Fibroblast of skin of left biceps (primary cell): ENCODE results near the gene GFI1B.
"Not testable (repeated sequence)": the region's sequence is repeated elsewhere in the genome, so short reads cannot be mapped to it uniquely, and the experiment has no call there.

Experiments
- DNase-seq, 2 experiments: peaks; one replicate each; pipeline ENCODE4 v3.0.0-alpha.2; 2013; ENCODE audit warnings: low read depth in 2 of 2

The GFI1B gene

GRCh38 chr9:132967908-132968307 lies 10.6 kb upstream of the GFI1B start:
- not testable (repeated sequence) for DNase-seq

DNA sequence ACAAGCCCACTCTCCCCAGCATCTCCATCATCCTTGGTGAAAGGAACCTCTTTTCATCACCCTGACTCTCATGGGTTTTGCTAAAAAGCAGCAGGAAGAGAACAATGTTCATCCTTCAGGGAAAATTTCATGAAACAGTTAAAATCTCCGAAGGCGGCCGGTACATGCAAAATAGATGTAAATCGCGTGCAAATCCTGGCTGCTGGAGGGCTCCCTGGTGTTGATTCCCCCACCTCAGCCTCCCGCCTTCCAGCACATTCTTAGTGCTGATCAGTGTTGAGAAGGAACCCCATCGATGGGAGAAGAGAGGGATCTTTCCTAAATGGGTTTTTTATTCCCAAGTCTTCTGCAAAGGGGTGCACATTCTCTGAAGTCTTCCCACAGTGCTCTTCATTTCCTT lies 8.7 kb upstream of the GFI1B start:
- DNase-seq = no peak

DNA sequence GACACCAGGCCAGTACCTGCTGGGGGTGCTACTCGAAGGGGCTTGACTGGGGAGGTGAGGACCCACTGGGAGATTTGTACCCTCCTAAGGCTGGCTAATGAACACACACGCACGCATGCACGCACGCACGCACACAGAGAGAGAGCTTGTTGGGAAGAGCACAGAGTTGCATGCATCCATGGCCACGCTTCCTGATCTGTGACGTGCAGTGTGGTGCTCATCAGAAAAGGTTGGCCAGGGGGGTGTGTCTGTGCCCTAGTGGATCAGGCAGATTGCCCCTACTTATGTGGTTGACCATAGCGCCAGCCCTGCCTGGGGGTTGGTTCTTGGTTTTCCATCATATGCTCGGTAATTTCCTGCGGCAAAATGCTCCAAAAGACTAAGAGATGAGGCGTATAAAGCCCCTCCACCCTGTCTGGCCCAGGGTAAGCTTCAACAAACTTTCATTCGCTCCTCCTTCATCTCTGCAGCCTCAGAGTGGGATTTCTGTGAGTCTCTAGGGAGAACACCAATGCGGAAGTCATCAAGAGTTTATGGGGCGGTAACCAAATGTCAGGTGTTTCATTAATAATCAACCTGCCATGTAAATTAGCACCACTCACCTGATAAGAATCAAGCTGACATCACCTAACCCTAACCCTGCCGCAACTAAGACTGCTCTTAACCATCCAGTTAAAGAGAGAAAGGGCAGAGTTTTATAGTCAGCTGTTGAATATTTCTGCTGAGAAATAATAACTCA lies 8.0 kb upstream of the GFI1B start:
- DNase-seq = no peak

- no peak for DNase-seq
Observed at GRCh38 chr9:132973166-132973565, 5.3 kb upstream of the GFI1B start.

GRCh38 chr9:132973713-132974112 lies 4.8 kb upstream of the GFI1B start:
- no peak for DNase-seq

DNA sequence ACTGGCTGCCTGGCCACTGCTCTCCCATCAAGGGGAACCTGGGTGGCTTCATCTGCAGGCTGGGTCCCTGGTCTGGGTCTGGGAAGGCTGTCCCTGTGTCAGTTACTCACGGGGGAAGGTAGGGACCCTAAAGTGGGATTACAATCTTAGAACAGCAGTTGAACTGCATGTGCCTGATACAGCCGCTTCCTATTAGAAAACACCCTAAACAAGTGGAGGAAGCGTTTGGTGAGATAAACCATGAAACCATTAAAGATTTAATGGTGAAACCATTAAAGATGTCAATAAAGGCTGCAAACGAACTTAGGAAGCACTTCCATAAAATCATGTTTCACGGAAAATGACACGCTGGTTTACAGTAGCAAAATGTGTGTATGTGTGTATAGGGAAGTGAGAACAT lies 2.5 kb upstream of the GFI1B start:
- no peak for DNase-seq

DNA sequence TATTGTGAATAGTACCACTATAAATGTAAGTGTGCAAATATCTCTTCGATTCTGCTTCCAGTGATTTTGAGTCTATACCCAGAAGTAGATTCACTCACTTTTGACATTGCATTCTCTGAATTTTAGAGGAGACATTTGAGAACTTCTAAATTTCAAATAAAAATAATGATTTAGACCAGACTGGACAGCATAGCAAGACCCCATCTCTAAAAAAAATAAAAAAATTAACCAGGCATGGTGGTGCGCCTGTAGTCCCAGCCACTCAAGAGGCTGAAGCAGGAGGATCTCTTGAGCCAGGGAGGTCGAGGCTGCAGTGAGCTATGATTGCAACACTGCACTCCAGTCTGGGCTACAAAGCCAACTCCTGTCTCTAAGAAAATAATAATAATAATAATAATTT lies 1.9 kb upstream of the GFI1B start:
- no peak for DNase-seq

DNA sequence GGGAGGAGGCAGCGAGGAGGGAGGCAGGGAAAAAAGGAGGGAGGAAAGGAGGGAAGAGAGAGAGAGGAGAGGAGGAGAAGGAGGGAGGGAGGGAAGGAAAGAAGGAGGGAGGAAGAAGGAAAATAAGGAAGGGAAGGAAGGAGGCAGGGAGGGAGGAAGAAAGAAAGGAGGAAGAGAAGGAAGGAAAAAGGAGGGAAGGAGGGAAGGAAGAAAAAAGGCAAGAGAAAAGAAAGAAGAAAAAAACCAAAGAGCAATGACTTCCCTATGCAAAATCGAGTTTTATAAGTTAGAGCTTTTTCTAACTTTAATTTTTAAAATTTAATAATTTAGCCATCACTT lies 413 bp upstream of the GFI1B start:
- DNase-seq = no peak

DNA sequence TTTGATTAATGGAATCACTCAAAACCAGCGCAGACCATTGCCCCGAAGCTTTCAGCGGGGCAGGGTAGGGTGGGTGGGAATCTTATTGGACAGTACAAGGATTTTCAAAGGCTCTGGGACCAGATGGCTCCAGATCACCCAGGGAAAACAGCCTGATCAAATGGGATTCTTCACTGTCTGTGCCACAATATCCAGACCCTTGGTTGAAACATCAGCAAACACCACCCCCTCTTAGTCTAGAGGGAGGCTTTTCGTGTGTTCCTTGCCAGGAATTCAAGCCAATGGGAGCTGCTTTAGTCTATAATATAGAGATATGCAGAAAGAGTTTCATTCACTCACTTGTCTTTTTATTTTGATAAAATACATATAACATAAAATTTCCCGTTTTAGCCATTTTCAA lies 1.7 kb downstream of the GFI1B start:
- DNase-seq = no peak

GRCh38 chr9:132982458-132982857 lies 4.0 kb downstream of the GFI1B start:
- DNase-seq = no peak

DNA sequence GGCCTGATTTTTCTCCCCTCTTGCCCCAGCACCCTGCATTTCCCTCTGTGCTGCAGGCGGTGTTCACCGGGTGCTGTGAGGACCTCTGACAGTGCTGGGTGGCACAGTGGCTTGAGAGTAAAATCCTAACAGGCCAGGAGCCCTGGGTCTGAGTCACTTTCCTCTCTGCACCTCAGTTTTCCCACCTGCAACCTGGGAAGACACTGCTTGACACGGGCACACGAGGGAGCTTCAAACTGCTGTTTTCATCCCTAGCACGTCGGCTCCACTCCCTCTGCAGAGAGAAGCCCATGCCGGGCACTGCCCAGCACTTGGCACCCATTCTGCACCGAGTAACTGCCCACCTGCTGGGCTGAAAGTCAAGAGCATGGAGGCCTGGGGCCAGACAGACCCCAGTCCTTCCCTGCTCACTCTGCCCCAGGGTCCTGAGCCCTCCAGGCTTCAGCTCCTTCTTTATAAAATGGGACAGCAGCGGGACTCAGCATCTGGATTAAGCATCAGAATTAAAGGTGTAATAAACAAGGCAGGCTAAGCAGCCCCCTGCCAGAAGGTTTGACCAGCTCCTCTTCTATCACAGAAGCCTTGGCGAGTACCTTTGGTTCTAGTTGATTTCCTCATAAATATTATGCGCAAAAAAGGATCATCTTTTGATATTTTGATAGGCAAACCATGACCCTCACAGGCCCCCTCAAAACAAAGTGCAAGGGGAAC lies 5.2 kb downstream of the GFI1B start:
- no peak for DNase-seq

GRCh38 chr9:132984202-132985070 lies 5.9 kb downstream of the GFI1B start:
- no peak for DNase-seq

DNA sequence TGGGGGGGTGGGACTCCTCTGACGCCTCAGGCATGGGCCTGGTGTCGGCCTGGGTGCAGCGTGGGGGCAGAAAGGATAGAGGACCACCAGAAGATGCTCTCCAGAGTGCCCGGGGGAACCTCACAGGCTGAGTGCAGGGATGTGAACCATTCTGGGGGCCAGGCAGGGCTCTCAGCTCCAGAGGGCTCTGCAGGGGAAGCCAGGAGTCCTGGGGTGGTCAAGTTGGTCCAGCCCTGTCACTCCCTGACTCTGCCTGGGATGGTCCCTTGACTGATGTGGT lies 6.5 kb downstream of the GFI1B start:
- no peak for DNase-seq

DNA sequence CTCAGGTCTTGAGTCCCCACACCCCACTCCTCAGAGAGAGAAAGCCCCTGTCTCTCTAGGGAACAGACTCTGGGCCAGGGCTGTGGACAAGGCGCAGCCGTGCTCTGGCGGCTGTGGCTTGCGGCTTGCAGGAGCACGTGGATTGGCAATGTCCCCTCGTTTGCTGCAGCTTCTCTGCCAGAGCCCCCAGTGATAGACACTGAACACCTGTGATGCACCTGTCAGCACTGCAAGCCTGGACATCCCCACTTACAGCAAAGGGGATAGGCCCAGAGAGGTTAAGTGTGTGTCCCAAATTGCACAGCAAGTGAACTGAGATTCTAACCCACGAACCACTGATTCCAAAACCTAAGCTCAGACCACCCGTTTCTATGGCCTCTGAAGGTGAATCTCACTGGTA lies 7.0 kb downstream of the GFI1B start:
- no peak for DNase-seq

- no peak for DNase-seq
Observed at GRCh38 chr9:132986114-132986513, 7.6 kb downstream of the GFI1B start.

- no peak for DNase-seq
Observed at GRCh38 chr9:132986640-132987620, 8.4 kb downstream of the GFI1B start.

DNA sequence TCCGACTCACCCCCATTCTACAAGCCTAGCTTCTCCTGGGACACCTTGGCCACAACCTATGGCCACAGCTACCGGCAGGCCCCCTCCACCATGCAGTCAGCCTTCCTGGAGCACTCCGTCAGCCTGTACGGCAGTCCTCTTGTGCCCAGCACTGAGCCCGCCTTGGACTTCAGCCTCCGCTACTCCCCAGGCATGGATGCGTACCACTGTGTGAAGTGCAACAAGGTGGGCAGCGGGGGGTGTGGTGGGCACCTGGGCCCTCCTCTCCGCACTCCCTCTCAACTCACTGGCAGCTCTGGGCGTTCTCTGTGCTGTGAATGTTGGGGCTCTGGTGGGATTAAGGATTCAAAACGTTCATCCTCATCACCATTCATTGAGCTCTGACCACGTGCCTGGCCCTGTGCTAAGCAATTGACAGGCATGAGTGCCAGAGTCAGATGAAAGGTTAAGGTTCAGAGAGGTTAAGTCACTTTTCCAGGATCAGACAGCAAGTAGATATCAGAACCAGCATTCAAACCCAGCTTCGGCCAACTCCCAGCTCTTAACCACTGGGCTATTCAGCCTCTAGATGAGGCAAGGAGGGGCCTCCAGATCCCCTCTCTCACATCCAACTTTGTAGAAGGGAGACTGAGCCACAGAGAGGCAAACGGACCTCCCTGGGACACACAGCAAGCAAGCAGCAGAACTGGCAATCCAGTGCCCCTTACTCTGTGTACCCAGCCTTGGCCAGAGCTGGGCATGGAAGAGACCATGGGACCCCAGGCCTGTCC lies 9.9 kb downstream of the GFI1B start:
- no peak for DNase-seq

- DNase-seq = no peak
Observed at GRCh38 chr9:132989014-132989310, 10.5 kb downstream of the GFI1B start.

- no peak for DNase-seq
Observed at GRCh38 chr9:132989414-132989996, 11.0 kb downstream of the GFI1B start.

DNA sequence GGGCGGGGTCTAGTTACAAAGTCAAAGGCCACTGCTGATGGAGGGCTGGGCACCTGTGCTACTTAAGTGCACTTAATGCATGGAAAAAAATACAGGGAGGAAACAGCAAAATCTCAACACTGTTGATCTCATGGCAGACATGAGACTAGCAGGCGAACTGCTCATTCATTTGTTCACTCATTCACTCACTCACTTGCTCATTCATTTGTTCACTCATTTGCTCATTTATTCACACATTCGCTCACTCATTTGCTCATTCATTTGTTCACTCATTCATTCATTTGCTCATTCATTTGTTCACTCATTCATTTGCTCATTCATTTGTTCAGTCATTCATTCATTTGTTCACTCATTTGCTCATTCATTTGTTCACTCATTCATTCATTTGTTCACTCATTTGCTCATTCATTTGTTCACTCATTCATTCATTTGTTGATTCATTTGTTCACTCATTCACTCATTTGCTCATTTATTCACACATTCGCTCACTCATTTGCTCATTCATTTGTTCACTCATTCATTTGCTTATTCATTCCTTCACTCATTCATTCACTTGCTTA lies 11.6 kb downstream of the GFI1B start:
- not testable (repeated sequence) for DNase-seq
